Measurements from ENCODE around the gene NGDN.

The NGDN gene

GRCh38 chr14:23512156-23512555 lies 42.7 kb downstream of the NGDN start:
- WGBS, 2 experiments (ENCODE audit: insufficient coverage in 2 of 2) = 76% methylated on average over 7 of the region's 13 CpGs; no CpG with 5 or more reads in 1 of the 2 experiments
- Histone ChIP-seq H3K36me3 (ENCODE audit: control insufficient read depth, insufficient read depth, low read length) (no peaks in the 10 kb centered on the region), H3K27ac (ENCODE audit: low read depth, low read length, severe bottlenecking) (no peak overlapping the region), H3K4me1 (ENCODE audit: control insufficient read depth, insufficient read depth, low read length, poor library complexity, severe bottlenecking) (no peaks in the 10 kb centered on the region), H3K9me3 (ENCODE audit: control insufficient read depth, low read length) (no peaks in the 10 kb centered on the region), H3K4me3 (ENCODE audit: extremely low read depth, insufficient read depth, low read length, poor library complexity, severe bottlenecking) (no peak overlapping the region)

- Histone ChIP-seq H3K36me3 (ENCODE audit: control insufficient read depth, insufficient read depth, low read length) (no peaks in the 10 kb centered on the region), H3K27ac (ENCODE audit: low read depth, low read length, severe bottlenecking) (no peak overlapping the region)
- 92 to 95% methylated on average over 15 of the region's 25 CpGs for WGBS, 2 experiments (ENCODE audit: insufficient coverage in 2 of 2)
Measured at GRCh38 chr14:23513005-23513817, 43.7 kb downstream of the NGDN start.

GRCh38 chr14:23513818-23514643 lies 44.5 kb downstream of the NGDN start:
- Histone ChIP-seq H3K36me3 (ENCODE audit: control insufficient read depth, insufficient read depth, low read length) (no peaks in the 10 kb centered on the region), H3K4me3 (ENCODE audit: extremely low read depth, insufficient read depth, low read length, poor library complexity, severe bottlenecking) (no peak overlapping the region), H3K27ac (ENCODE audit: low read depth, low read length, severe bottlenecking) (no peak overlapping the region), H3K4me1 (ENCODE audit: control insufficient read depth, insufficient read depth, low read length, poor library complexity, severe bottlenecking) (peaks cover 3% of the 10 kb centered on the region), H3K9me3 (ENCODE audit: control insufficient read depth, low read length) (no peaks in the 10 kb centered on the region)
- 96% methylated on average over 3 to 7 of the region's 8 CpGs for WGBS, 2 experiments (ENCODE audit: insufficient coverage in 2 of 2)

More at GRCh38 chr14:23513005-23513817, 43.7 kb downstream of the NGDN start:
- H3K4me3 ChIP-seq (ENCODE audit: extremely low read depth, insufficient read depth, low read length, poor library complexity, severe bottlenecking) = no peak overlapping the region
- H3K4me1 ChIP-seq (ENCODE audit: control insufficient read depth, insufficient read depth, low read length, poor library complexity, severe bottlenecking) = no peaks in the 10 kb centered on the region
- no peaks in the 10 kb centered on the region for H3K9me3 ChIP-seq (ENCODE audit: control insufficient read depth, low read length)

GRCh38 chr14:23514644-23514957 lies 45.1 kb downstream of the NGDN start:
- Histone ChIP-seq H3K9me3 (ENCODE audit: control insufficient read depth, low read length) (no peaks in the 10 kb centered on the region), H3K27ac (ENCODE audit: low read depth, low read length, severe bottlenecking) (no peak overlapping the region), H3K36me3 (ENCODE audit: control insufficient read depth, insufficient read depth, low read length) (no peaks in the 10 kb centered on the region), H3K4me1 (ENCODE audit: control insufficient read depth, insufficient read depth, low read length, poor library complexity, severe bottlenecking) (peaks cover 3% of the 10 kb centered on the region), H3K4me3 (ENCODE audit: extremely low read depth, insufficient read depth, low read length, poor library complexity, severe bottlenecking) (no peak overlapping the region)
- WGBS, 2 experiments (ENCODE audit: insufficient coverage in 2 of 2) = 88 to 100% methylated on average over 2 to 3 of the region's 3 CpGs

GRCh38 chr14:23517650-23518326 lies 48.3 kb downstream of the NGDN start:
- peaks cover 3% of the 10 kb centered on the region for H3K4me1 ChIP-seq (ENCODE audit: control insufficient read depth, insufficient read depth, low read length, poor library complexity, severe bottlenecking)
- no peak overlapping the region for H3K4me3 ChIP-seq (ENCODE audit: extremely low read depth, insufficient read depth, low read length, poor library complexity, severe bottlenecking)
- H3K36me3 ChIP-seq (ENCODE audit: control insufficient read depth, insufficient read depth, low read length) = no peaks in the 10 kb centered on the region
- no peak overlapping the region for H3K27ac ChIP-seq (ENCODE audit: low read depth, low read length, severe bottlenecking)
- H3K9me3 ChIP-seq (ENCODE audit: control insufficient read depth, low read length) = no peaks in the 10 kb centered on the region
- no CpG with 5 or more reads among the region's 6 CpGs for WGBS, 2 experiments (ENCODE audit: insufficient coverage in 2 of 2)

GRCh38 chr14:23518709-23519108 lies 49.2 kb downstream of the NGDN start:
- no peak overlapping the region for H3K4me3 ChIP-seq (ENCODE audit: extremely low read depth, insufficient read depth, low read length, poor library complexity, severe bottlenecking)
- peaks cover 3% of the 10 kb centered on the region for H3K4me1 ChIP-seq (ENCODE audit: control insufficient read depth, insufficient read depth, low read length, poor library complexity, severe bottlenecking)
- H3K36me3 ChIP-seq (ENCODE audit: control insufficient read depth, insufficient read depth, low read length) = no peaks in the 10 kb centered on the region
- H3K9me3 ChIP-seq (ENCODE audit: control insufficient read depth, low read length) = no peaks in the 10 kb centered on the region
- 69 to 71% methylated on average over 4 of the region's 4 CpGs for WGBS, 2 experiments (ENCODE audit: insufficient coverage in 2 of 2)
- H3K27ac ChIP-seq (ENCODE audit: low read depth, low read length, severe bottlenecking) = peak overlapping the region; percentile 36

- Histone ChIP-seq H3K9me3 (ENCODE audit: control insufficient read depth, low read length) (no peaks in the 10 kb centered on the region), H3K27ac (ENCODE audit: low read depth, low read length, severe bottlenecking) (no peak overlapping the region), H3K4me1 (ENCODE audit: control insufficient read depth, insufficient read depth, low read length, poor library complexity, severe bottlenecking) (peaks cover 3% of the 10 kb centered on the region), H3K36me3 (ENCODE audit: control insufficient read depth, insufficient read depth, low read length) (peaks cover 14% of the 10 kb centered on the region), H3K4me3 (ENCODE audit: extremely low read depth, insufficient read depth, low read length, poor library complexity, severe bottlenecking) (no peak overlapping the region)
- WGBS, 2 experiments (ENCODE audit: insufficient coverage in 2 of 2) = 94% methylated on average over 5 to 6 of the region's 14 CpGs
Measured at GRCh38 chr14:23520899-23521533, 51.5 kb downstream of the NGDN start.

GRCh38 chr14:23521785-23522640 lies 52.5 kb downstream of the NGDN start:
- WGBS, 2 experiments (ENCODE audit: insufficient coverage in 2 of 2) = 96 to 97% methylated on average over 8 to 10 of the region's 20 CpGs
- Histone ChIP-seq H3K9me3 (ENCODE audit: control insufficient read depth, low read length) (no peaks in the 10 kb centered on the region), H3K4me1 (ENCODE audit: control insufficient read depth, insufficient read depth, low read length, poor library complexity, severe bottlenecking) (peaks cover 3% of the 10 kb centered on the region), H3K36me3 (ENCODE audit: control insufficient read depth, insufficient read depth, low read length) (peaks cover 22% of the 10 kb centered on the region), H3K4me3 (ENCODE audit: extremely low read depth, insufficient read depth, low read length, poor library complexity, severe bottlenecking) (no peak overlapping the region), H3K27ac (ENCODE audit: low read depth, low read length, severe bottlenecking) (no peak overlapping the region)

GRCh38 chr14:23522643-23523198 lies 53.2 kb downstream of the NGDN start:
- Histone ChIP-seq H3K4me3 (ENCODE audit: extremely low read depth, insufficient read depth, low read length, poor library complexity, severe bottlenecking) (no peak overlapping the region), H3K27ac (ENCODE audit: low read depth, low read length, severe bottlenecking) (no peak overlapping the region), H3K36me3 (ENCODE audit: control insufficient read depth, insufficient read depth, low read length) (peaks cover 28% of the 10 kb centered on the region), H3K4me1 (ENCODE audit: control insufficient read depth, insufficient read depth, low read length, poor library complexity, severe bottlenecking) (peaks cover 3% of the 10 kb centered on the region), H3K9me3 (ENCODE audit: control insufficient read depth, low read length) (no peaks in the 10 kb centered on the region)
- WGBS, 2 experiments (ENCODE audit: insufficient coverage in 2 of 2) = 85 to 94% methylated on average over 5 to 7 of the region's 9 CpGs
